Measurements from ENCODE around the gene MISFA.
"Not testable (repeated sequence)": the region's sequence is repeated elsewhere in the genome, so short reads cannot be mapped to it uniquely, and the experiment has no call there.

MISFA gene

DNA sequence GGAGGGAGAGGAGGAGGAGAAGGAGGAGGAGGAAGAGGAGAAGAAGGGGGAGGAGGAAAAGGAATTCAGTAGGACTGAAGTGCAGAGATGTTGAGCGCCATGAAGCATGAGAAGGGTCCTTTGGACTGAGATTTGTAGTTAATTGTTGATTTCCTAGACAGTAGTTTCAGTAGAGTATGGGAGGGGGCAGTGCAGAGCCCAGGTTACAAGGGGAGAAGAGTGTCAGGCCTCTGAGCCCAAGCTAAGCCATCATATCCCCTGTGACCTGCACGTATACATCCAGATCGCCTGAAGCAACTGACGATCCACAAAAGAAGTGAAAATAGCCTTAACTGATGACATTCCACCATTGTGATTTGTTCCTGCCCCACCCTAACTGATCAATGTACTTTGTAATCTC is 43.4 kb downstream of the MISFA start:
- H3K4me3 ChIP-seq (ENCODE audit: low read depth in 1 of 2, low read length in 2 of 2); H3K27ac ChIP-seq (ENCODE audit: low read depth, low read length); H3K9ac ChIP-seq (ENCODE audit: low read depth in 1 of 2, low read length in 2 of 2); H3K27me3 ChIP-seq (ENCODE audit: control insufficient read depth in 1 of 2, insufficient read depth in 2 of 2, low read length in 2 of 2); H3K4me1 ChIP-seq (ENCODE audit: control insufficient read depth in 1 of 2, insufficient read depth in 2 of 2, low read length in 2 of 2); H3K36me3 ChIP-seq (ENCODE audit: control insufficient read depth in 1 of 2, insufficient read depth in 2 of 2, low read length in 2 of 2); H3K9me3 ChIP-seq (ENCODE audit: control insufficient read depth in 1 of 2, low read length in 2 of 2): not testable (repeated sequence)

DNA sequence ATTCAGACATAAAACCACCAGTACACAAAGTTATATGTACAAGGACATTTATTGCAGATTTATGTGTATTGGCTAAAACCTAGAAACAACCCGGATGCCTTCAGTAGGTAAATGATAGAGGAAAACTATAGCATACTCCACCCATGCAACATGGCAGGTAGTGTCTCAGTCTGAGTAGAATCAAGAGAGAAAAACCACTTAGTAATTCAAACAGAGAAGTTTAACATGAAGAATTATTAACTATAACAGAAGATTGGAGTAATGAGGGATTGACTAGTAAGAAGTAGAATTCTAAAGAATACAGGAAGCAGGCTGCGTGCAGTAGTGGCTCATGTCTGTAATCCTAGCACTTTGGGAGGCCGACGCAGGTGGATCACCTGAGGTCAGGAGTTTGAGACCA is 50.8 kb downstream of the MISFA start:
- H3K36me3 ChIP-seq (ENCODE audit: control insufficient read depth in 1 of 2, insufficient read depth in 2 of 2, low read length in 2 of 2) = no peaks in the 10 kb centered on the region
- H3K4me1 ChIP-seq (ENCODE audit: control insufficient read depth in 1 of 2, insufficient read depth in 2 of 2, low read length in 2 of 2) = peaks cover 0 to 6% of the 10 kb centered on the region in 2 donors
- no peak overlapping the region for H3K27ac ChIP-seq (ENCODE audit: low read depth, low read length)
- H3K4me3 ChIP-seq (ENCODE audit: low read depth in 1 of 2, low read length in 2 of 2) = no peak overlapping the region
- peaks cover 0 to 2% of the 10 kb centered on the region in 2 donors for H3K9me3 ChIP-seq (ENCODE audit: control insufficient read depth in 1 of 2, low read length in 2 of 2)
- no peaks in the 10 kb centered on the region for H3K27me3 ChIP-seq (ENCODE audit: control insufficient read depth in 1 of 2, insufficient read depth in 2 of 2, low read length in 2 of 2)
- no peak overlapping the region for H3K9ac ChIP-seq (ENCODE audit: low read depth in 1 of 2, low read length in 2 of 2)

- H3K9ac ChIP-seq (ENCODE audit: low read depth in 1 of 2, low read length in 2 of 2) = peak overlapping the region in 1 of 2 donors; percentile 25
- H3K27ac ChIP-seq (ENCODE audit: low read depth, low read length) = no peak overlapping the region
- H3K36me3 ChIP-seq (ENCODE audit: control insufficient read depth in 1 of 2, insufficient read depth in 2 of 2, low read length in 2 of 2) = no peaks in the 10 kb centered on the region
- peaks cover 0 to 6% of the 10 kb centered on the region in 2 donors for H3K4me1 ChIP-seq (ENCODE audit: control insufficient read depth in 1 of 2, insufficient read depth in 2 of 2, low read length in 2 of 2)
- no peaks in the 10 kb centered on the region for H3K27me3 ChIP-seq (ENCODE audit: control insufficient read depth in 1 of 2, insufficient read depth in 2 of 2, low read length in 2 of 2)
- peaks cover 0 to 2% of the 10 kb centered on the region in 2 donors for H3K9me3 ChIP-seq (ENCODE audit: control insufficient read depth in 1 of 2, low read length in 2 of 2)
- peak overlapping the region in 1 of 2 donors; percentile 43 for H3K4me3 ChIP-seq (ENCODE audit: low read depth in 1 of 2, low read length in 2 of 2)
These were observed 51.4 kb downstream of the MISFA start for GRCh38 chr11:18650859-18651557.

All from duodenal mucosa (tissue), 2 donors.